ENCODE data around the gene ZNF300. TPM values are rescaled to one million over a fixed set of nuclear protein-coding genes. Genes with fewer than 3 reads are reported as not detected.

The ZNF300 gene
- total RNA-seq = 10 to 100 TPM in 1 of 4 donors, 1 to 10 TPM in 3; 6.3 to 10.5 (median 7.8) TPM

DNA sequence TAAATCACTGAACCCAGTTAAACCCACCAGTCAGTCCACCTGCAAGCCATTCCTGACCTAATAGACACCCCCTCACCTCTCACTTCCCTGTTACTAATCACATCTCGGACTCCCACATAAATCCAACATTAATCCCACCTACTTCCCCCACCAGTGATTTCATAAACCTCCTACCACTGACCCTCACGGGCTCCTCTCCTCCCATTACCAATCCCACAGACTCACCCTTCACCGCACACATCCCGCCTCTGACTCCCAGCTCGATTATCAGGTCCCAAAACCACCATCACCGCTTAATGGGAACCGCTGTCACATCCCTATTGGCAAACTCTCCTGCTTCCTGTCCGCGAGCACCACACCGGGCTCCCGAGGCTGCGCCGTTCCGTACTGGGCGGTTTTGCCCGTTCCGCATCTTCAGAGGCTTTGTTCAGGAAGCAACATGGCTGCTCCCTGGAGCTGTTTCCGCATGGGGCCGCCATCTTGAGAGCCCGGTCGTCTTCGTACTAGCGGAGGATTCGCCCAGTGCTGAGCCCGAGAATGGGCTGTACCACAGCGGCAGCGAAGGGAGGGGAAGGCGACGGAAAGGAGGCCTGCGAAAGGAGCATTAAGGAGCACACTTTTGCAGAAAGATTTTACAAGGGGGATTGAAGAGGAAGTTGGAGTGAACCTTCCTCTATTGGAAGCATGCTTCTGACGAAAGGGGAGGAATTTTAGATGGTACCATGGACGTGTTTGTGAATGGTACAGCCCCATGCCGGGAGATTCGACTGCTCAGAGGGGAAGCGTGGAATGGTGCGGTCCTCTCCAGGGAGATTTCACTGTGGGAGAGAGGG, at the start of gene ZNF300:
TSS of gene ZNF300 (minus strand) at position 502 of the 833 bp plus-strand sequence. CDS start 1,825 bp downstream, outside the sequence.
- DNase-seq (ENCODE audit: low spot score in 2 of 2) = peak; percentile 47 to 63
- Histone ChIP-seq H3K4me1 (peaks cover 0 to 6% (median 0%) of the 10 kb centered on the region in 4 donors), H3K27ac (peak within 1 kb of the TSS; percentile 37 to 75 (median 60)), H3K4me3 (peak within 1 kb of the TSS; percentile 20 to 58 (median 46)), H3K9me3 (peaks cover 0 to 70% (median 24%) of the 10 kb centered on the region in 4 donors), H3K36me3 (peaks cover 0 to 42% (median 0%) of the 10 kb centered on the region in 3 donors), H3K27me3 (no peaks in the 10 kb centered on the region)
- TF ChIP-seq, protein P1, sequence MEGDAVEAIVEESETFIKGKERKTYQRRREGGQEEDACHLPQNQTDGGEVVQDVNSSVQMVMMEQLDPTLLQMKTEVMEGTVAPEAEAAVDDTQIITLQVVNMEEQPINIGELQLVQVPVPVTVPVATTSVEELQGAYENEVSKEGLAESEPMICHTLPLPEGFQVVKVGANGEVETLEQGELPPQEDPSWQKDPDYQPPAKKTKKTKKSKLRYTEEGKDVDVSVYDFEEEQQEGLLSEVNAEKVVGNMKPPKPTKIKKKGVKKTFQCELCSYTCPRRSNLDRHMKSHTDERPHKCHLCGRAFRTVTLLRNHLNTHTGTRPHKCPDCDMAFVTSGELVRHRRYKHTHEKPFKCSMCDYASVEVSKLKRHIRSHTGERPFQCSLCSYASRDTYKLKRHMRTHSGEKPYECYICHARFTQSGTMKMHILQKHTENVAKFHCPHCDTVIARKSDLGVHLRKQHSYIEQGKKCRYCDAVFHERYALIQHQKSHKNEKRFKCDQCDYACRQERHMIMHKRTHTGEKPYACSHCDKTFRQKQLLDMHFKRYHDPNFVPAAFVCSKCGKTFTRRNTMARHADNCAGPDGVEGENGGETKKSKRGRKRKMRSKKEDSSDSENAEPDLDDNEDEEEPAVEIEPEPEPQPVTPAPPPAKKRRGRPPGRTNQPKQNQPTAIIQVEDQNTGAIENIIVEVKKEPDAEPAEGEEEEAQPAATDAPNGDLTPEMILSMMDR (IDR thresholded peaks at IDR 0.05) = no peak
- TF ChIP-seq EP300 (IDR thresholded peaks at IDR 0.05) (peak in 1 of 2 donors; percentile 77), POLR2A (IDR thresholded peaks at IDR 0.05) (peak in 1 of 2 donors; percentile 33)
- 4 to 7% methylated on average over 36 of the region's 36 CpGs for WGBS, 2 donors

DNA sequence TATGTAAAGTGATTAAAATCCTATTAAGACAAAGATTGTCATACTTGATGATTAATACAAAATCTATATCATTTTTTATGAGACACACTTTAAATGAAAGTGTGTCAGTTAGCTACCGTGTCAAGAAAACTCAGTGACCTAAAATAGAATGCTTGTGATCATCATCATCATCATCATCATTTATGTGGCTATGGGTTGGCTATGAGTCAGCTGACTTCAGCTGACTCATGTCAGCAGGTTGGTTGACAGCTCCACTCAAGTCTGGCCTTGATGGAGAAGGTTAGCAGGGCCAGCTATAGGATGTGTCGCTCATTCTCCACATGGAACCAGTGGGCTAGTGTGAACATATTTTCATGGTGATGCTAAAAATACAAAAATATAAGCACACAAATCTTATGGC, 43.8 kb upstream of the ZNF300 start:
- no peaks in the 10 kb centered on the region for H3K27me3 ChIP-seq
- peaks cover 0 to 16% (median 0%) of the 10 kb centered on the region in 3 donors for H3K36me3 ChIP-seq
- no peak for DNase-seq (ENCODE audit: low spot score in 2 of 2)
- no peak overlapping the region for H3K4me3 ChIP-seq
- 67 to 68% methylated on average over 2 of the region's 2 CpGs for WGBS, 2 donors
- no peak for TF ChIP-seq POLR2A (IDR thresholded peaks at IDR 0.05)
- TF ChIP-seq, protein P1 (IDR thresholded peaks at IDR 0.05) = no peak
- H3K27ac ChIP-seq = no peak overlapping the region
- peaks cover 0 to 90% (median 29%) of the 10 kb centered on the region in 4 donors for H3K9me3 ChIP-seq
- H3K4me1 ChIP-seq = no peaks in the 10 kb centered on the region

DNA sequence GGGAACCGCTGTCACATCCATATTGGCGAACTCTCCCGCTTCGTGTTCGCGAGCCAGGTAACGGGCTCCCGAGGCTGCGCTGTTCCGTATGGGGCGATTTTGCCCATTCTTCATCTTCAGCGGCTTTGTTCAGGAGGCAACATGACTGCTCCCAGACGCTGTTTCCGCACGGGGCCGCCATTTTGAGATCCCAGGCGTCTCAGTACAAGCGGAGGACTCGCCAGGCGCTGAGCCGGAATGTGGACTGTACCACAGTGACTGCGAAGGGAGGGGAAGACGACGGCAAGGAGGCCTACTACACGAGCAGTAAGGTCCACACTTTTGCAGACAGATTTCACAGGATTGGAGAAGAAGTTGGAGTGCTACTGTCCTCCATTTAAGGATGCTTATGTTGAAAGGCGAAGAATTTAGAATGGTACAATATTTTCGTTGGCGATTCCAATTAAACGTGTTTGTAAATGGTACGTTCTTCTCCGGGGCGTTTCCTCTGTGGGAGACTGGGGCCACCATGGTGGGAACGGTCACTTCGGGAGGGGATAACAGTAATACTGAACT, 41.6 kb upstream of the ZNF300 start:
- 8 to 9% methylated on average over 34 of the region's 34 CpGs for WGBS, 2 donors
- peak; percentile 68 to 73 for DNase-seq (ENCODE audit: low spot score in 2 of 2)
- H3K36me3 ChIP-seq = peaks cover 0 to 37% (median 0%) of the 10 kb centered on the region in 3 donors
- no peaks in the 10 kb centered on the region for H3K27me3 ChIP-seq
- peak overlapping the region; percentile 72 to 82 (median 76) for H3K27ac ChIP-seq
- TF ChIP-seq, protein P1 (IDR thresholded peaks at IDR 0.05) = no peak
- TF ChIP-seq EP300 (IDR thresholded peaks at IDR 0.05) (peak; percentile 39 to 85), POLR2A (IDR thresholded peaks at IDR 0.05) (peak; percentile 24 to 53)
- H3K4me3 ChIP-seq = peak overlapping the region; percentile 40 to 58 (median 52)
- peaks cover 0 to 90% (median 32%) of the 10 kb centered on the region in 4 donors for H3K9me3 ChIP-seq
- no peaks in the 10 kb centered on the region for H3K4me1 ChIP-seq

DNA sequence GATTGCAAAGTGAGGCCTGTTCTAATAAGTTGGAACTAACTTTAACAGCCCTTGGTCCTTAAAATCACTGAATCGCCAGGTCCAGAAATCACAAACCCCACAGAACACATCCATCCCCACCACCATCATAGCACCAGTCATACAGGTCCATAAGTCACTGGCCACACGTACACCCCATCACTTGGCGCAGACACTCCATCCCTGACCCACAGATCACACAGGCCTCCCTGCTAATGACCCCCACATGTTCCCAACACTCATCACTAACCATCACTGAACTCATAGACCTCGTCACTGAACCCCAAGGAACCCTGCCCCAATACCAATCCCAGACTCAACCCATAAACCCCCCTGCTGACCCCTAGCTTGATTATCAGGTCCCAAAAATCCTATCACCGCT, 41.2 kb upstream of the ZNF300 start:
- peaks cover 0 to 42% (median 0%) of the 10 kb centered on the region in 3 donors for H3K36me3 ChIP-seq
- H3K9me3 ChIP-seq = peaks cover 0 to 90% (median 32%) of the 10 kb centered on the region in 4 donors
- no peak for TF ChIP-seq POLR2A (IDR thresholded peaks at IDR 0.05)
- TF ChIP-seq EP300 (IDR thresholded peaks at IDR 0.05) = no peak
- TF ChIP-seq, protein P1 (IDR thresholded peaks at IDR 0.05) = no peak
- peak overlapping the region; percentile 40 to 58 (median 52) for H3K4me3 ChIP-seq
- WGBS, 2 donors = 24 to 38% methylated on average over 5 of the region's 5 CpGs
- peak in 1 of 2 donors; percentile 14 for DNase-seq (ENCODE audit: low spot score in 2 of 2)
- H3K4me1 ChIP-seq = no peaks in the 10 kb centered on the region
- H3K27me3 ChIP-seq = no peaks in the 10 kb centered on the region
- peak overlapping the region; percentile 72 to 82 (median 76) for H3K27ac ChIP-seq
